Measurements from ENCODE around the gene LSAMP. TPM values are rescaled to one million over a fixed set of nuclear protein-coding genes. Genes with fewer than 3 reads are reported as not detected.

LSAMP gene
- polyA plus RNA-seq, 1 of the 3 experiments (the other 2 are of a cell fraction): 6.6 TPM

GRCh38 chr3:116432795-116433194 lies 12.5 kb downstream of the LSAMP start (continued):
- TF ChIP-seq, protein P1, sequence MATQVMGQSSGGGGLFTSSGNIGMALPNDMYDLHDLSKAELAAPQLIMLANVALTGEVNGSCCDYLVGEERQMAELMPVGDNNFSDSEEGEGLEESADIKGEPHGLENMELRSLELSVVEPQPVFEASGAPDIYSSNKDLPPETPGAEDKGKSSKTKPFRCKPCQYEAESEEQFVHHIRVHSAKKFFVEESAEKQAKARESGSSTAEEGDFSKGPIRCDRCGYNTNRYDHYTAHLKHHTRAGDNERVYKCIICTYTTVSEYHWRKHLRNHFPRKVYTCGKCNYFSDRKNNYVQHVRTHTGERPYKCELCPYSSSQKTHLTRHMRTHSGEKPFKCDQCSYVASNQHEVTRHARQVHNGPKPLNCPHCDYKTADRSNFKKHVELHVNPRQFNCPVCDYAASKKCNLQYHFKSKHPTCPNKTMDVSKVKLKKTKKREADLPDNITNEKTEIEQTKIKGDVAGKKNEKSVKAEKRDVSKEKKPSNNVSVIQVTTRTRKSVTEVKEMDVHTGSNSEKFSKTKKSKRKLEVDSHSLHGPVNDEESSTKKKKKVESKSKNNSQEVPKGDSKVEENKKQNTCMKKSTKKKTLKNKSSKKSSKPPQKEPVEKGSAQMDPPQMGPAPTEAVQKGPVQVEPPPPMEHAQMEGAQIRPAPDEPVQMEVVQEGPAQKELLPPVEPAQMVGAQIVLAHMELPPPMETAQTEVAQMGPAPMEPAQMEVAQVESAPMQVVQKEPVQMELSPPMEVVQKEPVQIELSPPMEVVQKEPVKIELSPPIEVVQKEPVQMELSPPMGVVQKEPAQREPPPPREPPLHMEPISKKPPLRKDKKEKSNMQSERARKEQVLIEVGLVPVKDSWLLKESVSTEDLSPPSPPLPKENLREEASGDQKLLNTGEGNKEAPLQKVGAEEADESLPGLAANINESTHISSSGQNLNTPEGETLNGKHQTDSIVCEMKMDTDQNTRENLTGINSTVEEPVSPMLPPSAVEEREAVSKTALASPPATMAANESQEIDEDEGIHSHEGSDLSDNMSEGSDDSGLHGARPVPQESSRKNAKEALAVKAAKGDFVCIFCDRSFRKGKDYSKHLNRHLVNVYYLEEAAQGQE (IDR thresholded peaks at IDR 0.05; ENCODE audit: low read depth, low read length): no peak
- no peak for TF ChIP-seq RAD21 (IDR thresholded peaks at IDR 0.05; ENCODE audit: low read length)
- no peak for TF ChIP-seq RCOR1 (IDR thresholded peaks at IDR 0.05; ENCODE audit: low read length)
- 0 out of 2 replicates have a peak, but pooled peaks have one; percentile 24 for TF ChIP-seq NFIC (IDR thresholded peaks at IDR 0.05; ENCODE audit: borderline replicate concordance)
- no peak for TF ChIP-seq FOXM1 (IDR thresholded peaks at IDR 0.05; ENCODE audit: low read depth)
- peak; percentile 44; the same call in 1 of the 2 replicates for TF ChIP-seq FOSL2 (IDR thresholded peaks at IDR 0.05; ENCODE audit: borderline replicate concordance, low read depth)
- peak; percentile 41; the same call in 1 of the 2 replicates for TF ChIP-seq GATA2 (CRISPR knock-in tag; IDR thresholded peaks at IDR 0.05)
- TF ChIP-seq, protein P2, sequence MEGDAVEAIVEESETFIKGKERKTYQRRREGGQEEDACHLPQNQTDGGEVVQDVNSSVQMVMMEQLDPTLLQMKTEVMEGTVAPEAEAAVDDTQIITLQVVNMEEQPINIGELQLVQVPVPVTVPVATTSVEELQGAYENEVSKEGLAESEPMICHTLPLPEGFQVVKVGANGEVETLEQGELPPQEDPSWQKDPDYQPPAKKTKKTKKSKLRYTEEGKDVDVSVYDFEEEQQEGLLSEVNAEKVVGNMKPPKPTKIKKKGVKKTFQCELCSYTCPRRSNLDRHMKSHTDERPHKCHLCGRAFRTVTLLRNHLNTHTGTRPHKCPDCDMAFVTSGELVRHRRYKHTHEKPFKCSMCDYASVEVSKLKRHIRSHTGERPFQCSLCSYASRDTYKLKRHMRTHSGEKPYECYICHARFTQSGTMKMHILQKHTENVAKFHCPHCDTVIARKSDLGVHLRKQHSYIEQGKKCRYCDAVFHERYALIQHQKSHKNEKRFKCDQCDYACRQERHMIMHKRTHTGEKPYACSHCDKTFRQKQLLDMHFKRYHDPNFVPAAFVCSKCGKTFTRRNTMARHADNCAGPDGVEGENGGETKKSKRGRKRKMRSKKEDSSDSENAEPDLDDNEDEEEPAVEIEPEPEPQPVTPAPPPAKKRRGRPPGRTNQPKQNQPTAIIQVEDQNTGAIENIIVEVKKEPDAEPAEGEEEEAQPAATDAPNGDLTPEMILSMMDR (IDR thresholded peaks at IDR 0.05): no peak
- no peak for TF ChIP-seq MEF2A (IDR thresholded peaks at IDR 0.05; ENCODE audit: borderline replicate concordance, low read depth)
- no peak for TF ChIP-seq SMC3 (IDR thresholded peaks at IDR 0.05; ENCODE audit: low read depth, low read length)
- no peak for TF ChIP-seq NRF1 (IDR thresholded peaks at IDR 0.05; ENCODE audit: low read depth, low read length)
- no peak for TF ChIP-seq USF1 (IDR thresholded peaks at IDR 0.05; ENCODE audit: borderline replicate concordance, low read depth)
- no peak for TF ChIP-seq CHD2 (IDR thresholded peaks at IDR 0.05; ENCODE audit: low read length, partially characterized antibody)

GRCh38 chr3:116429479-116430269 lies 15.6 kb downstream of the LSAMP start:
- H3K9me2 ChIP-seq: no peaks in the 10 kb centered on the region
- H3K27ac ChIP-seq (ENCODE audit: low read depth in 2 of 2, low read length in 1 of 2): no peak overlapping the region
- 74% methylated on average over 6 of the region's 6 CpGs for WGBS (ENCODE audit: low lambda C conversion rate)
- no peak overlapping the region for H3K4me3 ChIP-seq (ENCODE audit: low read depth in 2 of 2, low read length in 1 of 2)
- H2AFZ ChIP-seq (ENCODE audit: low read depth): no peak overlapping the region
- H3K4me1 ChIP-seq (ENCODE audit: control insufficient read depth in 1 of 2, insufficient read depth in 2 of 2, low read depth in 1 of 2, low read length in 1 of 2): peaks cover 0 to 6% of the 10 kb centered on the region in 2 experiments; a peak in 2 of 4 replicates
- H3K79me2 ChIP-seq (ENCODE audit: insufficient read depth): no peaks in the 10 kb centered on the region
- H3K9me3 ChIP-seq: no peaks in the 10 kb centered on the region
- ChIA-PET POLR2A (no interaction called here), CTCF (no interaction called here)
- H3F3A ChIP-seq (replicated peaks; ENCODE audit: insufficient read depth): no peaks in the 10 kb centered on the region
- no peak for DNase-seq
- TF ChIP-seq, protein P2 (IDR thresholded peaks at IDR 0.05): no peak
- no peak for TF ChIP-seq RXRA (IDR thresholded peaks at IDR 0.05; ENCODE audit: borderline replicate concordance, low read depth)
- no peak for TF ChIP-seq SIN3A (IDR thresholded peaks at IDR 0.05; ENCODE audit: borderline replicate concordance, low read depth, low read length)
- no peak for TF ChIP-seq ELF1 (IDR thresholded peaks at IDR 0.05)
- TF ChIP-seq CHD2 (IDR thresholded peaks at IDR 0.05; ENCODE audit: low read length, partially characterized antibody): no peak
- no peaks in the 10 kb centered on the region for H4K20me1 ChIP-seq (ENCODE audit: insufficient read depth)
- no peak overlapping the region for H3K9ac ChIP-seq
- no peaks in the 10 kb centered on the region for H3K27me3 ChIP-seq (ENCODE audit: insufficient read depth)
- H3K4me2 ChIP-seq: no peak overlapping the region
- no peaks in the 10 kb centered on the region for H3K36me3 ChIP-seq (replicated peaks in 1 of 2; ENCODE audit: control insufficient read depth in 1 of 2, insufficient read depth in 2 of 2, low read length in 1 of 2)

All from SK-N-SH (cell line).